GM19468 (cell line): ENCODE measurements around the gene C11orf58.

Experiments
- ATAC-seq: cut with Tn5 transposase; IDR thresholded peaks from one replicate; pipeline ENCODE4 v1.9.1; 2021; ENCODE audit warnings: mild to moderate bottlenecking, moderate library complexity, moderate number of reproducible peaks; ENCODE audit not compliant: unreplicated experiment; ENCODE audit errors: extremely low read depth

The C11orf58 gene

DNA sequence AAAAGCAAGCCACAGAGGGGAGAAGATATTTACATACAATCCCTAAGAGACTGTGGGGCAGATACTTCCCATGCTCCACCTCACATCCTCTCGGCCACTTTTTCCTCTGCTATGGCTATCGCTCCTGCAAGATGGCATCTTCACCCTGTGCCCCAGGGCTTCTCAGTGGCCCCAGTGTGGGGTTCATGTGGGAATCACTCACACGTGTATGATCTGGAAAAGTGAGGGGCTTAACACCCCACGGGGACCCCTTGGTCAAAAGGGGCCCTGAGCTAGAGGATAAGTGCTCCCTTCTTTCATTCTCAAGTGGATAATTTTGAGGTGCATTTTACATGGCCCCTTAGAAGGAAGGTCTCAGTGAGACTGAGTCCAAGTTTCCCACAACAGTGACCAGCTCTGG, 28.7 kb downstream of the C11orf58 start:
- no peak for ATAC-seq

DNA sequence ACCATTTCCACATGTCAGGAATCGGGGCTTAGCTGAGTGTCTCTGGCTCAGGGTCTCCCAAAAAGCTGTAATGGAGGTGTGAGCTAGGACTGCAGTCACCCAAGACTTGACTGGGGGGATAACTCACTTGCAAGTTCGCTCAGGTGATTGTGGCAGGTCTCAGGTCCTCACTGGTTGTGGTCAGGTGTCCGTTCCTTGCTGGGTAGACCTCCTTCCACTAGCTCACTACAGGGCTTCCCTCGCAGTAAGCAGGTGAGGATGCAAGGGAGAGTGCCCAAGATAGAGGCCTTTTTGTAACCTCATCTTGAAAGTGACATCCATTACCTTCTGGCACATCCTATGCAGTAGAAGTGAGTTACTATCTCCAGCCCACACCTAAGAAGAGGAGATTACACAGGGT, 29.5 kb downstream of the C11orf58 start:
- no peak for ATAC-seq

DNA sequence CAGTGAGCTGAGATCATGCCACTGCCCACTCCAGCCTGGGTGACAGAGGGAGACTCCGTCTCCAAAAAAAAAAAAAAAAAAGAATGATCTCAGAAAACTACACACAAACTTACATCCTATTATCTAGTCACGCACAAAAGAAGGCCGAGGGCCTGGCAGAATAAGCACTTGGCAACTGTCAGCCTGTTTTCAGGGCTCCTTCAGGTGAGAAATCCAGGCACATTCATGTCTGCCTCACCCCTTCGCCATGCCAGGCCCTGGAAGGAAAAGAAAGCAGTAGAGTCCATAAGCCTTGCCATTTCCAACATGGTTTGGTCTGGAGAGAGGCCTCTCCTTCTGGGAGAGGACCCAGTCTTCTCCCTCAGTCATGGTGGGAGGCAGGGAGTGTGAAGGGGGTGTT, 30.9 kb downstream of the C11orf58 start:
- ATAC-seq, result no peak

DNA sequence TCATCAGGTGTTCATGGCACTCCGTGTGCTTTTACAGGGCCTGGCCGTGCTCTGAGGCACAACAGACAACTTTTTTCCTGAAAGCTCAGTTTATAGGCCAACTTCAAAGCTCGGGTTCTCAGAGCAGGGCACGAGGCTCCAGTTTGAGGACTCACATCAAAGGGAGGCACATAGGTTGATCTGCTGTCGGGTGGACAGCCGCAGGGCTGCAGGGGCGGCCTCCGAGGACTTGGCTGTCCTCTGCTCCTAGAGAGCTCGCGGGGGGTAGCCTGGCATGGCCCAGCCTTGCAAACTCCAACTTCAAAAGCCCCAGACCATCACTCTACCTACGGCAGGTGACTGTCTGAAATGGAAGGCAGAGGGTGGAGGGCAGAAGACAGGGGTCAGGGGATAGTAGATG, 31.6 kb downstream of the C11orf58 start:
- ATAC-seq, result no peak

DNA sequence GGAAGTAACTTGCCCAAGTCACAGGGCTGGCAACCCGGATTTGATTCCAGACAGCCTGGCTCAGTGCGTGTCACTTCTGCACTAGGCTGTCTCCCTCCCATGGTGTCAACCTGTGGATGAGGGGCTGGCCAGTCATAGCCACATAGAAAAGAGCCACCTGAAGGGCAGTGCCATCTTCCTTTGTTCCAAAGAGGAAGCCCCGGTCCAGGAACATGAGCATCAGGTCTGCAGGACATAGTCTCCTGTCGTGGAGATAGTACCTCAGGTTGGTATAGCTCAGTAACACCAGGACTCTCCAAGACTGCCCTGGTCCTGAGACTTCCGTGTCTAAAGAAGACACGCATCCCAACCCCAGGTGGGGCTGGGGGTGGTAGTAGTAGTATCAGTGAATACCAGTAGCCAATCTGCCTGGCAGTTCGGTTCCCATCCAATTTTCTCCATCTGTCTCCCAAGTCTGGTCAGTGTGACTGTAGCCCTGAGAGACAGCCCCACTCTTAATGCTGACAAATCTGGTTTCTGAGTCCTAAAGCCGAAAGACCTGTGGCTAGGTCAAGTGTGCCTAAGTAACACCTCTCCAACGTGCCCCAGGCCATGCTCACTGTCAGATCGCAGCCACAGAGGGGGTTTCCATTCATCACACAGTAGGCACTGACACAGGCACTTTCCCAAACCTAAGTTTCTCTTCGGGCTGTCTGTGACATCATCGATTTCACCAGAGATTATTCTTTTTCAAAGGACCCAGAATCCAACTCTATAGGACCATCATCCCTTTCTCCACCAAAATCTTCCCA, 33.1 kb downstream of the C11orf58 start:
- ATAC-seq, result no peak

DNA sequence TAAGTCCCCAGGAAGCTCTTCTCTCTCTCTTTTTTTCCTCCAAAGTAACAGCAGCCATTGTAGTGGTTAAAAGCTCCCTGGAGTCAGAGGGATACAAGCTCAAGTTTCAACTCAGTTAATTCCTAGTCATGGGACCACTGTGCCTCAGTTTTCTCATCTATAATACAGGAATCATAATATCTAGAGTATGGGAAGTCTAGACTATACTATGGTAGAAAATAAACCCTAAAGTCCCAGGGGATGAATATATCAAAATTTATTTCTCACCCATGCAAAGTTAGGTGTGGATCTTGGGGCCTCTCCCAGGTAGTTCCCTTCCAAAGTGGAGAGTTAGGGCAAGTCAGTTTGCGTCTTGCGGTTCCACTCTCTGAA, 33.7 kb downstream of the C11orf58 start:
- ATAC-seq, result no peak

DNA sequence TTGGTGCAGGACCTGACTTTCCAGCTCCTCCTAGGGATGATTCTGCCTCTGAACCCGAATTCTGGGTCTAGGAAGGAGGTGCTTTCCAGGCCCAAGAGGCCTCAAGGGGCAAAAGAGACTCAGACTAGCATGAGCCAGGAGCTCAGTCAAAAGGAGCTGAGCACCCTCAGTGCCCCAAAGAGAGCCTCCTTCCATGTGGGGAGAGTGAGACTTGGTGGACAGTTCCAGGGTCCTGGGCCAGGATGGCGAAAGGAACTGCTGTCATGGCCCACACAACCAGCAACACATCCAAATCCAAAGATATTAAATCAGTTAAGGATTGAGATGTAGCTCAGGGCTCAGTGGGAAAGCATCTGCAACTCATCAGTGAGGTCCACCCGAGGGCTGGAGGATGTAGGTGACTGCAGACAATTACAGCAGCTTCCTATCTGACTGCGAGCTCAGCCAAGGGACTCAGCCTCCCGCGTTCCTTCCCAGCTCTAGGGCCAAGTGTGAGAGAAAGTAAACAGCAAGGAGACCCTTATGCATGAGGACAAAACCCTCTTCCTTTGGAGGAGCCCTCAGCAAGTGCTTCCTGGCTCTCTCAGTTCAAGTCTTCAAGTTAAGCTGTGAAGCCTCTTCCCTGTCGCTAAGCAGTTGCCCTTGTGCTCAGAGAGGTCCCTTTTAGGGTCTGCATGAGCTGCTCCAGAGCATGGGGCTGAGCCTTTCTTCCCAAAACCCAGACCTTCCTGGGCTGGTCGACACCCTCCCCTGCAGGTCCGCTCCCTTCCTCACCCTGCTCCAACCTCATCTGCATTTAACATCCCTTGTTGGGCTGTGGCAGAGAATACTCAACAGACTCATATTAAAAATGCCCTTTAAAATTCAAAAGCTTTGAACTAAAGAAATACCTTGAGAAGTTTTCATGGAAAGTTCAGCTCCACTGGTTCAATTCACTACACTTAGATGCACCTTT, 35.8 kb downstream of the C11orf58 start:
- no peak for ATAC-seq

DNA sequence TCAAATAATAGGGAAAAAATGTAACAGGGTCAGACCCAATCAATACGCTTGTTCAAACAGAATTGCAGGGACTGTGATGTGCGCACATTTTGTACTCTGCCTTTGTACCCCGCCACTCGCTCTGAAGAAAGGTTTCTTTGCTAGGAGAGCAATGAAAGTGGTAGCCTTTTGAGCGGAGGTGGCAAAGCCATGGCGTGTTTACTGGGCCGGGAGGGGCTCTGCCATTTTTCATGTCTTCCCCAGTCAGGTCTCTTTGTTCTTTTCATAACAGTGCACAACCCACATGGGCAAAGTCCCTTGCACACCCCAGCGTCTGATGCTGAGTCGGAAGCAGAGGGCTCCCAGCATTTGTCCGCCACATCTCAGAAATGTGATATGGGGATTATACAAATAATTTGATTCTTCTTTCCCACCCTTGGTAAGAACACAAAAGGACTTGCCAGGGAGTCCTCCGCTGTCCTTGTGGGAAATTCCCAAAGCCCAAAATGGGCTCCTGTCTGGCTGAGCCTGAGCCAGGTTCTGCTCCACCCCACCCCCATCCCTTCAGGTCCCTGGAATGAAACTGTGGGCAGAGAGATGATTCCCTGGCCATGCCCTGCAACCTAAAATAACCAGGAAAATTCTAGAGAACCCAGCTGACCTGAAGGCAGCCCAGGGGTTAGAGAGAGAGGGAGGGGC, 36.6 kb downstream of the C11orf58 start:
- no peak for ATAC-seq

DNA sequence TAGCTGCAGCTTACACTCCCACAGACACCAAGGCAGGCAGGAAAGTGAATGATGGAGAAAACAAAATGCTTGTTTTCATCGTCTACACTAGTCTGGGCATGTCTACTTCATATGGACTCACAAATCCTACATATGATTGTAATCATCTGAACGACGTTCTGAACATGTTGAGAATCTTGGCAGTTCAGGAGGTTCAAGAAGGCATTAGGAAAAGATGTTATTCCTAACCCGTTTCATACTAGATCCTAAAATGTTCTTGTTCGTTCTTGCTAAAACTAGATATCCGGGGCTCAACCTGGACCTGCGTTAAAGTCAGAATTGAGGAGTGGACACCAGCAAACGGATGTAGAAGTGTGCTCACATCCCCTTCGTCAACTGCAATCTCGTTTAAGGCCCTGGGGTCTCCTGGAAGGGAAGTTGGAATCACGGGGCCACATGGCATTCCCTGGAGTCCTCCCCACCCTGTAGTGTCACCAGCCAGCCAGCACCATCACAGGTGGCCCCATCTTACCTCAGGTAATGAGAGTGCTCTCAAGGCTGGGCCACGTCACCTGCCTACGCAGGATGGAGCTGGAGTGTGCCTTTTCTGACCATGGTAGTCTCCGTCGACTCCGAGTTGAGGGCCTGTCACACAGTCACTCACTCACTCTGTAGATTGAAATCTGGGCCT, 37.3 kb downstream of the C11orf58 start:
- ATAC-seq, result no peak

DNA sequence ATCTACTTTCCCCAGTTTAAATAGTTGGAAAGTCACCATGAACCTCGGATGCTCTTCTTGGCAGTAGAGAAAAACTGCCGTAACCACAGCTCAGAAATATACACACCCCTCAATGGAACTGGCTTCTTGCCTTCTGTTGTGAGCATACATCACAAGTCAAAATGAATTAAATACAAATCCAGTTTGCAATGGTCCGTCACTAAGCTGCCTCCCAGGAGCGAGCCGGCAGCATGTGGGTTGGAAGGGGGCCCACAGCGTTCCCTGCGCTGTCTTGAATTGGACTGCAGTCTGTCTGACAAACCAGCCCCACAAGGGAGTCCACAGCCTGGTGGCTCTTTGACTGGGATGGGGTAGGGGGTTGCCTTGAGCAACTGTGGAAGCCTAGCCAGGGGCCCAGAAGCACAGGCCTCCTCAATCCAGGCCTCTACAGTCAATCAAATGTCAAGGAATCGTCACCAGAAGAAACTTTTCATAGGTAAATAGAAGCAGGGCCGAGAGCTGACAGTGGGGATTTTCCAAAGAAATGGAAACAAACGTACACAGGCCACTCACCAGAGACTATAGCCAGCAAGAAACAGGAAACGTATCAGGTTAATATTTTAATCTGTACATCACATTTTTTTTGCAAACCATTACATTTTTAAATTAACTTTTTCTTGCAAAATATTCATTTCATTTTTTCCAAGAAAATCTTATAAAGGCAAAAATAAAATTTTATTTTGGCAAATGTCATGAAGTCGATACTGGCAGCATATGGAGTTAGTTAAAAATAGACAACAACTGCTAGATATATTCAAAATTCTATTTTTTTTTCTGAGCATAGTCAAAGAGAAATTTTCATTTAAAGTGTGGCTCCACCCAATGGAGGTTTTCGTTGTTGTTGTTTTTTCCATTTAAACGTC, 38.5 kb downstream of the C11orf58 start:
- no peak for ATAC-seq

DNA sequence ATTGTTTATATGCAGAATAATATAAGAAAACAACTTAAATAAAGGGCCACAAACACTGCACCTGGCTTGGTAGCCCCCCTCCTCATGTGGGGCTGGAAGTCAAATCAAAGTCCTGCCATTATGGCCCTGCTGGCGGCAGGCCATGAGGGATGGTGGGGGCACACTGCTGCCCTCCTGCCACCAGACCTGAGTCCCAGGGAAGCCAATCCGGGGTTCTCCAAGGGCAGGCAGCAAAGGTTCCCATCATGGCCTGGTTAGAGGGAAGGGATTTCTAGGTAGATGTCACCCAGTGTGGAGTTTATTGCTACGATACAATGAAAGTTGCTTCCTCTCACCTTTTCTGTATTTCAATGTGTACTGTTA, 39.1 kb downstream of the C11orf58 start:
- ATAC-seq, result no peak

DNA sequence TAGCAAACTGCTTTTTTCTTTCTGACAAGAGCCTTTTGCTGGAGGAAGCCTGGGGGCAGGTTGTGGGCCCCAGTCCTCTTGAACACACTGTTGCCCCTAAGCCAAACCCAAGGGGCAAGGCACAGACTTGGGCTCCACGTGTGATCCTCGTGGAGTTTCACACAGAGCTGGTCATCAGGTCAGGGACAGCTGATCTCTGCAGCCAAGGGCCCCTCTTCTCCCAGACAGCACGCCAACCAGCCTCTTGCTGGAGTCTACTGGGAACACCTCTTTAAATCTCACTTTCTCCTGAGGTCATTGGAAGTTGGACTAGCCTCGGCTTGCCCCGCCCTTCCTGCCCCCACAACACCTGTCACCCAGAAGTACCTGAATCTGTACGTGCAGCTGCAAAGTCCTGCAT, 39.8 kb downstream of the C11orf58 start:
- no peak for ATAC-seq

DNA sequence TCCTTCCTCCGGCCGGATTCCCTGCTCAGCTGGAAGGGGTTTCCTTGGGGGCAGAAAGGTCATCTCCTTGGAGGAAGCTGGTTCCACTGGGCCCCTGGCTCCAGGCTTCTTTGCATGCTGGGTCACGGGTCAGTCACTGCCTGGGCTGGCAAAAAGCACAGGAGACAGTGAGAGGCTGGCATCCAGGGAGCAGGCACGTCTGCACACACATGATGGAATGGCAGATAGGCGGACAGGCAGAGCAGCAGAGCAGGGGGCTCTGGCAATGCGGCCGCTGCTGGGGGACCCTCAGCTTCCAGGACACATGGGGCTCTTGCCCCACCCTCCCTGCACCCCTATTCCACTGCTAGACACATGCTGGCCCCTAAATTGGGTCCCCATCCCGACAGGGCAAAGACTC, 40.4 kb downstream of the C11orf58 start:
- no peak for ATAC-seq

DNA sequence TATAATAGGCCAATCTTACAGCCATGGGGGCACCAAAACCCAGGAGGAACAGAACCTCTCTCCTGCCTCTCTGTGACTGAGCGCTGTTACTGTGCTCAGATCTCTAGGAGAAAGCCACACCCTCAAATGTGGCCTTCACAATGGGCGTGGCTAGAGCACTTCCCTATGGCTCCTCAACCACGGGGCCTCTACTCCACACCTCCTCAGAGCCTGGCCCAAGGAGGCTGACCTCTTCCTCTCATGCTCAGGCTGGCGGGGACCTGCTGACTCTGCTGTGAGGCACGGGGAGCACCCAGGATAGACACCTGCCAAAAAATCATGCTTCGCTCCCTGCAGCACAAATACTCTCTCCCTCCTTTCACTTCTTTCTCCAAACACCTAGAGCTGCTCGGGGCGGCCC, 41.0 kb downstream of the C11orf58 start:
- no peak for ATAC-seq

DNA sequence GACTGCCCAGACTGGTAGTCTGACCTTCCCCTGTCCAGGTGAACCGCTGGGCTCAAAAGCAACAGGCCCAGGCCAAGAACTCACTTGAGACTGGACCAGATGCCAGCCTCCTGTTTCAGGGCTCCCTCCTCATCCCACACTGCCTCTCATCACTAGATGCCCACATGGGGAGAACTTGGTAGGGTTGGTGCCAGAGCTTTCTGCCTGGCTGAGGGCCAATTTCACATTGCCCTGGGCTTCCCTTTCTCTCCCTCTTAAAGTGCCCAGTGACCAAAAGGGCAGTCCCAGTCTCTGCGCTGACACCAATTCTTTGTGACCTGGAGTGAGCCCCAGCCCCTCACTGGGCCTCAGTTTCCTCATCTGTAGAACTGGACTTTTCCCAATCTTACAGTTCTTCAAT, 41.7 kb downstream of the C11orf58 start:
- ATAC-seq, result no peak

DNA sequence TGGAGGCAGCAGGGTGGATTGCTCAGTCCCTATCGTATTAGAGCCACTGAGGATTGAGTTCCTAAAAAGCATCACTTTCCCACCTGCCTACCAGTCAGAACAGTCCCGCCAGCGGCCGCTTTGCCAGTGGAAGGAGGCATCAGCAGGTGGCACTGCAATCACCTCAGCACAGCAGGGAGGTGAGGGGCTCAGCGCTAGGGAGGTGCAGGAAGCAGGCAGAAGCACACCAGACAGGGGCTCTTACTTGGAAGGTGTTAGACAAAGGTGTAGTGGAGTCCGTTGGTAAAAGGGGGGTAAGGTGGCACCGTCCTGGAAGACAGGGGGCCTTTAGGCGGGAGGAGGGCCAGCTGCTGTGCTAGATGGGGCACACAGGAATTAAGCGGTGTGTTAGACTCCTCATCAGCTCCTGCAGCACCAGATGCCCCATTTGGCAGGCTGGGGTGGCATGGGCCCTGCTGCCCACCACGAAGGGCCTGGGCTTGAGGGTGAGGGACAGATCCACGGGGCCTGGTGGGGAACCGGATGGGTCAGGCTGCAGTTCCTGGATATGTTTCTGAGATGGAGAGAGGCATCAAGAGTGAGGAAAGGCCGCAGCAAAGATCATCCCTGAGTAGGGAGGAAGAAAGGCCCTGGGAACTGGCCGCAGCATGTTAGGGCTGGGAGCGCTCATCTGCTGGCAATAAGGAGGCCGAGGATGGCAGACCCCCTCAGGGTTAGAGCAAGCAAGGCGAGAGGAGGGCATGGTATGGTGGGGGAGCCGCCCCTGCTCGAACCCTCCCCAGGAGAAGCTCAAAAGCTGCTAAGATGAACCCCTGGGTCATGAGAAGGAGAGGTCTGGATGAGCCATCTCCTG, 42.5 kb downstream of the C11orf58 start:
- ATAC-seq, result no peak

DNA sequence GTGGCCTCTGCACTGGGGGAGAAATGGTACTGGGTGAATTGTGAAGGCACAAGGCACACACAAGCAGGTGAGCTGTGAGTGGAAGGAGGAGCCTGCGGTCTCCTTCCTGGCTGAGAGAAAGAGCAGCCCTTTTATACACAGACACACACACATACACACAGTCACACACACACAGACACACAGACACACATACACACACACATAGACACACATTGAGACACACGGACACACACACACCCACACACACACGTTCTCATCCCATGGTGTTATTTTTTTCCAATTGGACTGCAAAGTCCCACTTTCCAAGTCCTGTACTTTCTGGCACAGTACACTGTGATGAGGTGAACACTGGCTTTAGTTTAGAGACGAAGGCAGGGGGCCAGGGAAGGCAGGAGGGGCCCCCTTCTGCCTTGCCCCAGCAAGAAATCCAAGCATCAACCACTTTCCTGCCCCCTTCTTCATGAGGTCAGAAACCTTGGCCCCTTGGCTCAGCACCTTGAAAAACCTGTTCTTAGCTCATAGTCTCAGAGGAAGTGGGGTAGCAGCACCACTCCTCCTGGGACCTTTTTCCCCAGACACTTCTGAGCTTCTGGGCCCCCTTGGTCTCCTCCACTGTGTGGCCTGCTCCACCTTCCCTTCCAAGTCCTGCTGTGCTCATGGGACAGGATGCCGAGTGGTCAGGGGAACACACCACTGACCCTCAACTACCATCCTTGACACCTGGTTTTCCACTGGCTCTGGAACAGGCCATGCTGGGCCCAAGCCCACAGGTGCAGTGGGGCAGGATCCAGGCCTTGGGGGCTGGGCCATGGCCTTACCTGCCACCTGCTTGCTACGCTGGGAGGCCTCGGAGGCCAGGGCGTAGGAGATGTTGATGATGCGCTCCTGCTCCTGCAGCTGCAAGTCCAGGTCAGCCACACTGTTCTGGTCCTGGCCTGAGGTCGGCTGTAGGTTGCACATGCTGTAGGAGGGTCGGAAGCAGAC, 43.8 kb downstream of the C11orf58 start:
- ATAC-seq, result no peak
